GM19452 (cell line): ENCODE measurements around the gene ZNF155.

Experiments used
- ATAC-seq: cut with Tn5 transposase; IDR thresholded peaks from one replicate; pipeline ENCODE4 v1.9.1; 2021; ENCODE audit not compliant: unreplicated experiment

Gene ZNF155

GRCh38 chr19:44003461-44004009 is 19.5 kb downstream of the ZNF155 start:
- ATAC-seq, result no peak

GRCh38 chr19:44005973-44006372 is 22.0 kb downstream of the ZNF155 start:
- ATAC-seq, result no peak

- no peak for ATAC-seq
These were observed 23.5 kb downstream of the ZNF155 start for GRCh38 chr19:44007473-44007872.

GRCh38 chr19:44010468-44010867 is 26.5 kb downstream of the ZNF155 start:
- no peak for ATAC-seq

- ATAC-seq, result no peak
These were observed 35.5 kb downstream of the ZNF155 start for GRCh38 chr19:44019498-44019897.

- no peak for ATAC-seq
These were observed 37.2 kb downstream of the ZNF155 start for GRCh38 chr19:44021221-44021620.

- ATAC-seq, result no peak
These were observed 40.9 kb downstream of the ZNF155 start for GRCh38 chr19:44024900-44025216.

- peak; percentile 97 for ATAC-seq
These were observed 41.4 kb downstream of the ZNF155 start, which contains the start of gene ZNF222 for GRCh38 chr19:44025217-44025936. TSS of gene ZNF222 (plus strand) at chr19:44025379. CDS start at chr19:44025437, 58 bp downstream.

- ATAC-seq, result no peak
These were observed 42.6 kb downstream of the ZNF155 start for GRCh38 chr19:44026622-44027021.

- no peak for ATAC-seq
These were observed 48.1 kb downstream of the ZNF155 start for GRCh38 chr19:44032001-44032610.

GRCh38 chr19:44042147-44042546 is 58.2 kb downstream of the ZNF155 start:
- no peak for ATAC-seq
